IPS-NIHi7 (cell line): ENCODE results near the gene TPCN2.
A peak's percentile ranks its signal among the peaks of the same experiment; 100 is the strongest.
"Not testable (repeated sequence)": the region's sequence is repeated elsewhere in the genome, so short reads cannot be mapped to it uniquely, and the experiment has no call there.

ENCODE experiments used
- DNase-seq: peaks from one replicate; pipeline ENCODE4 v3.0.0; 2012; ENCODE audit warnings: mixed read lengths; ENCODE audit errors: extremely low spot score

Gene TPCN2

GRCh38 chr11:69149338-69150045, 100.8 kb downstream of the TPCN2 start:
- not testable (repeated sequence) for DNase-seq

GRCh38 chr11:69150175-69150574, 101.4 kb downstream of the TPCN2 start:
- DNase-seq: no peak

- peak; percentile 47 for DNase-seq
Measured at GRCh38 chr11:69151836-69152235, 103.1 kb downstream of the TPCN2 start.

GRCh38 chr11:69152733-69153421, 104.1 kb downstream of the TPCN2 start:
- no peak for DNase-seq

- no peak for DNase-seq
Measured at GRCh38 chr11:69153661-69154060, 104.9 kb downstream of the TPCN2 start.

- DNase-seq: no peak
Measured at GRCh38 chr11:69154211-69154913, 105.6 kb downstream of the TPCN2 start.

- no peak for DNase-seq
Measured at GRCh38 chr11:69154938-69155301, 106.2 kb downstream of the TPCN2 start.

- no peak for DNase-seq
Measured at GRCh38 chr11:69155302-69156234, 106.8 kb downstream of the TPCN2 start, which contains the start of gene SMIM38. TSS of gene SMIM38 (plus strand) at chr11:69155935. CDS start at chr11:69157847, 1,912 bp downstream.

- DNase-seq: no peak
Measured at GRCh38 chr11:69156235-69156639, 107.5 kb downstream of the TPCN2 start.

GRCh38 chr11:69156673-69157155, 108.0 kb downstream of the TPCN2 start:
- DNase-seq: no peak

- DNase-seq: no peak
Measured at GRCh38 chr11:69157156-69157821, 108.6 kb downstream of the TPCN2 start.

GRCh38 chr11:69157822-69158231, 109.1 kb downstream of the TPCN2 start:
- no peak for DNase-seq

- no peak for DNase-seq
Measured at GRCh38 chr11:69158301-69159149, 109.8 kb downstream of the TPCN2 start.

GRCh38 chr11:69159150-69159852, 110.6 kb downstream of the TPCN2 start:
- DNase-seq: no peak

GRCh38 chr11:69160296-69161116, 111.8 kb downstream of the TPCN2 start:
- DNase-seq: no peak

GRCh38 chr11:69161117-69161407, 112.3 kb downstream of the TPCN2 start:
- no peak for DNase-seq

GRCh38 chr11:69162505-69162904, 113.8 kb downstream of the TPCN2 start:
- no peak for DNase-seq

GRCh38 chr11:69163842-69164241, 115.1 kb downstream of the TPCN2 start:
- no peak for DNase-seq

GRCh38 chr11:69164824-69165223, 116.1 kb downstream of the TPCN2 start:
- no peak for DNase-seq
